GM19240 (cell line): ENCODE measurements around the gene G3BP1.
"Not testable (repeated sequence)": the region's sequence is repeated elsewhere in the genome, so short reads cannot be mapped to it uniquely, and the experiment has no call there.

ENCODE experiments used
- DNase-seq: peaks from one replicate; pipeline ENCODE4 v3.0.0; 2011; ENCODE audit warnings: low spot score; ENCODE audit not compliant: insufficient read length

G3BP1 gene

GRCh38 chr5:151795426-151795825, 23.7 kb downstream of the G3BP1 start:
- no peak for DNase-seq

- no peak for DNase-seq
Observed at GRCh38 chr5:151798674-151799073, 26.9 kb downstream of the G3BP1 start.

- no peak for DNase-seq
Observed at GRCh38 chr5:151799407-151799806, 27.7 kb downstream of the G3BP1 start.

GRCh38 chr5:151800532-151800931, 28.8 kb downstream of the G3BP1 start:
- no peak for DNase-seq

- DNase-seq, result no peak
Observed at GRCh38 chr5:151805414-151806223, 33.9 kb downstream of the G3BP1 start.

GRCh38 chr5:151808451-151809169, 36.9 kb downstream of the G3BP1 start:
- no peak for DNase-seq

- no peak for DNase-seq
Observed at GRCh38 chr5:151810449-151810848, 38.7 kb downstream of the G3BP1 start.

- no peak for DNase-seq
Observed at GRCh38 chr5:151810897-151811296, 39.1 kb downstream of the G3BP1 start.

- no peak for DNase-seq
Observed at GRCh38 chr5:151811593-151812321, 40.0 kb downstream of the G3BP1 start.

- no peak for DNase-seq
Observed at GRCh38 chr5:151812757-151813309, 41.1 kb downstream of the G3BP1 start.

GRCh38 chr5:151815051-151815450, 43.3 kb downstream of the G3BP1 start:
- no peak for DNase-seq

GRCh38 chr5:151819830-151820229, 48.1 kb downstream of the G3BP1 start:
- DNase-seq, result no peak

- DNase-seq, result no peak
Observed at GRCh38 chr5:151820271-151820670, 48.5 kb downstream of the G3BP1 start.

- DNase-seq, result no peak
Observed at GRCh38 chr5:151820903-151821302, 49.1 kb downstream of the G3BP1 start.

- no peak for DNase-seq
Observed at GRCh38 chr5:151822141-151822540, 50.4 kb downstream of the G3BP1 start.

- DNase-seq, result peak; percentile 17
Observed at GRCh38 chr5:151825445-151825844, 53.7 kb downstream of the G3BP1 start.

- DNase-seq, result no peak
Observed at GRCh38 chr5:151829370-151829769, 57.6 kb downstream of the G3BP1 start.

GRCh38 chr5:151832843-151833242, 61.1 kb downstream of the G3BP1 start:
- not testable (repeated sequence) for DNase-seq

- DNase-seq, result no peak
Observed at GRCh38 chr5:151846765-151847164, 75.0 kb downstream of the G3BP1 start.

- no peak for DNase-seq
Observed at GRCh38 chr5:151847871-151848270, 76.1 kb downstream of the G3BP1 start.

- DNase-seq, result no peak
Observed at GRCh38 chr5:151855701-151856100, 83.9 kb downstream of the G3BP1 start.

GRCh38 chr5:151856861-151857260, 85.1 kb downstream of the G3BP1 start:
- DNase-seq, result no peak
